Lung (tissue), 12 donors: Measurements from ENCODE around the gene ATF3. TPM values are rescaled to one million over a fixed set of nuclear protein-coding genes. Genes with fewer than 3 reads are reported as not detected.

Source experiments
- ATAC-seq: fragments of 200-7000 bp; cut with Tn5 transposase; one replicate; pipeline ENCODE4 v1.9.1; 2020; ENCODE audit warnings: moderate number of reproducible peaks; ENCODE audit not compliant: insufficient read depth, low FRiP score
- DNase-seq, 3 donors: peaks; one replicate each; pipeline ENCODE4 v3.0.0-alpha.2; 2013 to 2017
- H3K27ac ChIP-seq, 2 donors: one replicate each; pipeline ENCODE4 v1.5.1; 2013; ENCODE audit warnings: mild to moderate bottlenecking in 2 of 2, moderate library complexity in 2 of 2, control low read depth in 1 of 2, inconsistent platforms in 1 of 2, low read depth in 1 of 2, low read length in 1 of 2
- H3K27me3 ChIP-seq, 3 donors: one replicate each; pipeline ENCODE4 v1.5.1; 2013; ENCODE audit warnings: low read length in 2 of 3; ENCODE audit not compliant: control insufficient read depth in 3 of 3, insufficient read depth in 3 of 3
- H3K36me3 ChIP-seq, 4 donors: one replicate each; pipeline ENCODE4 v1.5.1; 2013; ENCODE audit warnings: low read length in 4 of 4, mild to moderate bottlenecking in 1 of 4, moderate library complexity in 1 of 4; ENCODE audit not compliant: control insufficient read depth in 4 of 4, insufficient read depth in 4 of 4
- H3K4me1 ChIP-seq, 5 donors: one replicate each; pipeline ENCODE4 v1.5.1; 2013; ENCODE audit warnings: low read length in 5 of 5, mild to moderate bottlenecking in 2 of 5, moderate library complexity in 1 of 5; ENCODE audit not compliant: control insufficient read depth in 5 of 5, insufficient read depth in 5 of 5
- H3K4me3 ChIP-seq: one replicate; pipeline ENCODE4 v1.5.1; 2013; ENCODE audit warnings: mild to moderate bottlenecking, control low read depth, moderate library complexity
- H3K9ac ChIP-seq, 2 donors: one replicate each; pipeline ENCODE4 v1.5.1; 2013; ENCODE audit warnings: low read length in 2 of 2, control low read depth in 1 of 2; ENCODE audit not compliant: insufficient read depth in 1 of 2
- H3K9me3 ChIP-seq, 4 donors: one replicate each; pipeline ENCODE4 v1.5.1; 2013; ENCODE audit warnings: low read length in 3 of 4, mild to moderate bottlenecking in 1 of 4, moderate library complexity in 1 of 4; ENCODE audit not compliant: control insufficient read depth in 4 of 4, insufficient read depth in 3 of 4
- WGBS, 2 donors: extraction: QIAGEN DNeasy Blood & Tissue Kit; methylation state at CpG; one replicate each; pipeline ENCODE4 v1.1.7; 2013; 5-methylcytosine and 5-hydroxymethylcytosine counted together
- polyA plus RNA-seq, 2 donors: library from polyadenylated mRNA; stranded (reverse); fragments of 200-250 nt; gene quantifications; one replicate each; pipeline ENCODE4 v1.2.1, GENCODE V29; 2013
- total RNA-seq, 2 donors: library from RNA; depleted of rRNA in 1 of 2; stranded (reverse); fragments of >200 nt in 1 of 2; gene quantifications; one replicate each; pipeline ENCODE4 v1.2.1, GENCODE V29; 2014 to 2021
- TF ChIP-seq, protein P1 (sequence below): IDR thresholded peaks from 2 replicates; pipeline ENCODE4 v1.5.1; 2012; ENCODE audit warnings: mild to moderate bottlenecking; ENCODE audit errors: control extremely low read depth, extremely low read depth
- donor health status: control.
- donor health status: control.
- donor health status: Bipolar disorder and iron deficiency.
- donor health status: healthy.
- donor health status: DM: yes; HTN: yes; CAD: no.

Gene ATF3
- total and polyA plus RNA-seq, 4 donors = 15.9 to 44.1 (median 24.4) TPM

GRCh38 chr1:212622906-212623305 is 14.3 kb downstream of the ATF3 start:
- H3K27ac ChIP-seq = no peak overlapping the region
- ATAC-seq (no peak), DNase-seq (no peak)
- peaks cover 0 to 22% (median 11%) of the 10 kb centered on the region in 4 donors for H3K36me3 ChIP-seq
- no peaks in the 10 kb centered on the region for H3K9me3 ChIP-seq
- H3K4me3 ChIP-seq = no peak overlapping the region
- peaks cover 0 to 4% (median 2%) of the 10 kb centered on the region in 5 donors for H3K4me1 ChIP-seq
- H3K27me3 ChIP-seq = peaks cover 0 to 3% (median 0%) of the 10 kb centered on the region in 3 donors
- 71 to 80% methylated on average over 4 of the region's 4 CpGs for WGBS, 2 donors
- H3K9ac ChIP-seq = no peak overlapping the region
- TF ChIP-seq, protein P1, sequence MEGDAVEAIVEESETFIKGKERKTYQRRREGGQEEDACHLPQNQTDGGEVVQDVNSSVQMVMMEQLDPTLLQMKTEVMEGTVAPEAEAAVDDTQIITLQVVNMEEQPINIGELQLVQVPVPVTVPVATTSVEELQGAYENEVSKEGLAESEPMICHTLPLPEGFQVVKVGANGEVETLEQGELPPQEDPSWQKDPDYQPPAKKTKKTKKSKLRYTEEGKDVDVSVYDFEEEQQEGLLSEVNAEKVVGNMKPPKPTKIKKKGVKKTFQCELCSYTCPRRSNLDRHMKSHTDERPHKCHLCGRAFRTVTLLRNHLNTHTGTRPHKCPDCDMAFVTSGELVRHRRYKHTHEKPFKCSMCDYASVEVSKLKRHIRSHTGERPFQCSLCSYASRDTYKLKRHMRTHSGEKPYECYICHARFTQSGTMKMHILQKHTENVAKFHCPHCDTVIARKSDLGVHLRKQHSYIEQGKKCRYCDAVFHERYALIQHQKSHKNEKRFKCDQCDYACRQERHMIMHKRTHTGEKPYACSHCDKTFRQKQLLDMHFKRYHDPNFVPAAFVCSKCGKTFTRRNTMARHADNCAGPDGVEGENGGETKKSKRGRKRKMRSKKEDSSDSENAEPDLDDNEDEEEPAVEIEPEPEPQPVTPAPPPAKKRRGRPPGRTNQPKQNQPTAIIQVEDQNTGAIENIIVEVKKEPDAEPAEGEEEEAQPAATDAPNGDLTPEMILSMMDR = no peak

DNA sequence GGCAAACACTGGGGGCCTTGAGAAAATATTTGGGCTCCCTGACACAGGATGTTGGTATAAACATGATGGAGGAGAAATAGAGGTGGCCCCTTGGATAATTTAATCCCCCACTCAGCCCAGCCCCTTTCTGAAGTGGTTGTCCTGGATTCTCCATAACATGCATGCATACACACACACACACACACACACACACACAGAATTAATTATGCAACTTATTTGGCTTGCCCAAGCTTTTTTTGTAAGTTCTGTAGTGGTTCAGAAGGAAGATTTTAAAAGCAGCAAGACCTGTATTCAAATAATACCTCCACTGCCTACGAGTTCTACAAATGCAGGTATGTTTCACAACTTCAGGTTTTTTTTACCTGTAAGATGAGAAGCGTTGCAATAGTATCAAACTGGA is 15.0 kb downstream of the ATF3 start:
- H3K9me3 ChIP-seq = no peaks in the 10 kb centered on the region
- peaks cover 0 to 17% (median 7%) of the 10 kb centered on the region in 4 donors for H3K36me3 ChIP-seq
- H3K27me3 ChIP-seq = peaks cover 0 to 3% (median 0%) of the 10 kb centered on the region in 3 donors
- DNase-seq = no peak
- H3K9ac ChIP-seq = no peak overlapping the region
- H3K27ac ChIP-seq = no peak overlapping the region
- H3K4me1 ChIP-seq = peaks cover 0 to 11% (median 8%) of the 10 kb centered on the region in 5 donors
- TF ChIP-seq, protein P1 = no peak
- ATAC-seq = no peak
- no peak overlapping the region for H3K4me3 ChIP-seq
- 72 to 82% methylated on average over 2 of the region's 2 CpGs for WGBS, 2 donors

- WGBS, 2 donors = 96% methylated on average over 18 of the region's 18 CpGs
- no peak overlapping the region for H3K9ac ChIP-seq
- no peak overlapping the region for H3K27ac ChIP-seq
- no peak for ATAC-seq
- H3K27me3 ChIP-seq = peaks cover 0 to 3% (median 0%) of the 10 kb centered on the region in 3 donors
- no peaks in the 10 kb centered on the region for H3K9me3 ChIP-seq
- H3K4me3 ChIP-seq = no peak overlapping the region
- TF ChIP-seq, protein P1 = no peak
- H3K4me1 ChIP-seq = peaks cover 0 to 22% (median 17%) of the 10 kb centered on the region in 5 donors
- peaks cover 0 to 4% (median 2%) of the 10 kb centered on the region in 4 donors for H3K36me3 ChIP-seq
- no peak for DNase-seq
Observed at GRCh38 chr1:212624976-212625501, 16.5 kb downstream of the ATF3 start.
